Parathyroid adenoma (tissue), 2 donors: ENCODE measurements around the gene RNF7.
A peak's percentile ranks its signal among the peaks of the same experiment; 100 is the strongest.
"Not testable (repeated sequence)": the region's sequence is repeated elsewhere in the genome, so short reads cannot be mapped to it uniquely, and the experiment has no call there.

Source experiments
- H2AFZ ChIP-seq: fragments of 300-600 bp; sonication (generic); one replicate; pipeline ENCODE4 v1.7.0; 2017; ENCODE audit warnings: antibody characterized with exemption, mild to moderate bottlenecking
- H3K27ac ChIP-seq: fragments of 300-600 bp; sonication (generic); one replicate; pipeline ENCODE4 v1.7.0; 2017
- H3K27me3 ChIP-seq: fragments of 300-600 bp; sonication (generic); one replicate; pipeline ENCODE4 v1.7.0; 2017; ENCODE audit warnings: low read length; ENCODE audit not compliant: control insufficient read depth, insufficient read depth
- H3K36me3 ChIP-seq: fragments of 300-600 bp; sonication (generic); one replicate; pipeline ENCODE4 v1.7.0; 2017; ENCODE audit warnings: low read length; ENCODE audit not compliant: control insufficient read depth, insufficient read depth
- H3K4me1 ChIP-seq: fragments of 300-600 bp; sonication (generic); one replicate; pipeline ENCODE4 v1.7.0; 2017; ENCODE audit warnings: control low read depth
- H3K4me2 ChIP-seq: fragments of 300-600 bp; sonication (generic); one replicate; pipeline ENCODE4 v1.7.0; 2017; ENCODE audit warnings: low read length
- H3K4me3 ChIP-seq: fragments of 300-600 bp; sonication (generic); one replicate; pipeline ENCODE4 v1.7.0; 2017; ENCODE audit warnings: low read depth, low read length
- H3K79me2 ChIP-seq: fragments of 300-600 bp; sonication (generic); one replicate; pipeline ENCODE4 v1.7.0; 2017; ENCODE audit warnings: control low read depth
- H3K9ac ChIP-seq: fragments of 300-600 bp; sonication (generic); one replicate; pipeline ENCODE4 v1.7.0; 2017; ENCODE audit warnings: mild to moderate bottlenecking
- H3K9me3 ChIP-seq: fragments of 300-600 bp; sonication (generic); one replicate; pipeline ENCODE4 v1.7.0; 2017; ENCODE audit warnings: low read length; ENCODE audit not compliant: control insufficient read depth
- CTCF ChIP-seq: fragments of 300-600 bp; sonication (generic); IDR thresholded peaks from one replicate; pipeline ENCODE4 v1.7.0; 2017; ENCODE audit warnings: antibody characterized with exemption, mild to moderate bottlenecking
- donor health status: primary hyperparathyroidism.

The RNF7 gene

GRCh38 chr3:141699897-141700296, 38.2 kb upstream of the RNF7 start:
- no peak overlapping the region for H3K9ac ChIP-seq

GRCh38 chr3:141703367-141703766, 34.7 kb upstream of the RNF7 start:
- H3K36me3 ChIP-seq, H3K4me3 ChIP-seq: not testable (repeated sequence)

More at GRCh38 chr3:141699897-141700296, 38.2 kb upstream of the RNF7 start:
- Histone ChIP-seq H2AFZ (no peak overlapping the region), H3K4me3 (no peak overlapping the region), H3K9me3 (no peaks in the 10 kb centered on the region), H3K27ac (no peak overlapping the region), H3K27me3 (no peaks in the 10 kb centered on the region), H3K4me1 (no peaks in the 10 kb centered on the region), H3K4me2 (no peak overlapping the region), H3K79me2 (no peaks in the 10 kb centered on the region), H3K36me3 (no peaks in the 10 kb centered on the region)
- no peak for TF ChIP-seq CTCF

GRCh38 chr3:141707741-141708203, 30.3 kb upstream of the RNF7 start:
- TF ChIP-seq CTCF: no peak
- no peaks in the 10 kb centered on the region for H3K36me3 ChIP-seq
- no peaks in the 10 kb centered on the region for H3K27me3 ChIP-seq
- no peak overlapping the region for H3K27ac ChIP-seq
- no peaks in the 10 kb centered on the region for H3K4me1 ChIP-seq
- H3K9ac ChIP-seq: no peak overlapping the region
- no peak overlapping the region for H3K4me2 ChIP-seq
- H3K79me2 ChIP-seq: no peaks in the 10 kb centered on the region
- H3K4me3 ChIP-seq: no peak overlapping the region
- peak overlapping the region; percentile 1 for H2AFZ ChIP-seq
- H3K9me3 ChIP-seq: no peaks in the 10 kb centered on the region

More at GRCh38 chr3:141703367-141703766, 34.7 kb upstream of the RNF7 start:
- H3K27me3 ChIP-seq, H3K9me3 ChIP-seq, H3K4me1 ChIP-seq, H2AFZ ChIP-seq, H3K4me2 ChIP-seq, H3K9ac ChIP-seq, H3K27ac ChIP-seq, H3K79me2 ChIP-seq: not testable (repeated sequence)

GRCh38 chr3:141708367-141708766, 29.7 kb upstream of the RNF7 start:
- H3K4me3 ChIP-seq: no peak overlapping the region
- no peak overlapping the region for H3K9ac ChIP-seq
- no peak overlapping the region for H3K4me2 ChIP-seq
- H3K27ac ChIP-seq: no peak overlapping the region
- H3K79me2 ChIP-seq: no peaks in the 10 kb centered on the region
- H3K27me3 ChIP-seq: no peaks in the 10 kb centered on the region
- H3K4me1 ChIP-seq: no peaks in the 10 kb centered on the region
- no peak for TF ChIP-seq CTCF
- no peaks in the 10 kb centered on the region for H3K9me3 ChIP-seq
- H2AFZ ChIP-seq: no peak overlapping the region
- no peaks in the 10 kb centered on the region for H3K36me3 ChIP-seq

GRCh38 chr3:141709126-141709770, 28.9 kb upstream of the RNF7 start:
- H3K4me1 ChIP-seq: no peaks in the 10 kb centered on the region
- H3K27ac ChIP-seq: no peak overlapping the region
- H3K36me3 ChIP-seq: no peaks in the 10 kb centered on the region
- H3K9me3 ChIP-seq: no peaks in the 10 kb centered on the region
- no peak overlapping the region for H2AFZ ChIP-seq
- TF ChIP-seq CTCF: no peak
- H3K27me3 ChIP-seq: no peaks in the 10 kb centered on the region
- no peak overlapping the region for H3K4me2 ChIP-seq
- H3K4me3 ChIP-seq: no peak overlapping the region
- no peaks in the 10 kb centered on the region for H3K79me2 ChIP-seq
- no peak overlapping the region for H3K9ac ChIP-seq
